Measurements from ENCODE around the gene SDK1. TPM values are rescaled to one million over a fixed set of nuclear protein-coding genes. Genes with fewer than 3 reads are reported as not detected.

The SDK1 gene
- total RNA-seq, 1 donor from 2014 or later, result 0.34 TPM

GRCh38 chr7:4115941-4116610 is 815.0 kb downstream of the SDK1 start:
- DNase-seq, result no peak

- no peak for DNase-seq
Measured at GRCh38 chr7:4119848-4120247, 818.8 kb downstream of the SDK1 start.

- DNase-seq, result no peak
Measured at GRCh38 chr7:4123346-4123745, 822.3 kb downstream of the SDK1 start.

GRCh38 chr7:4123823-4124222 is 822.8 kb downstream of the SDK1 start:
- DNase-seq, result peak; percentile 32

GRCh38 chr7:4124556-4125477 is 823.8 kb downstream of the SDK1 start:
- no peak for DNase-seq

GRCh38 chr7:4127909-4128560 is 827.0 kb downstream of the SDK1 start:
- DNase-seq, result no peak

GRCh38 chr7:4129481-4130122 is 828.5 kb downstream of the SDK1 start:
- DNase-seq, result peak; percentile 54

- DNase-seq, result no peak
Measured at GRCh38 chr7:4131063-4131462, 830.0 kb downstream of the SDK1 start.

- DNase-seq, result no peak
Measured at GRCh38 chr7:4132221-4132620, 831.2 kb downstream of the SDK1 start.

- no peak for DNase-seq
Measured at GRCh38 chr7:4133491-4134044, 832.5 kb downstream of the SDK1 start.

- DNase-seq, result no peak
Measured at GRCh38 chr7:4134204-4134603, 833.2 kb downstream of the SDK1 start.

GRCh38 chr7:4134631-4135030 is 833.6 kb downstream of the SDK1 start:
- DNase-seq, result no peak

- DNase-seq, result no peak
Measured at GRCh38 chr7:4135301-4135700, 834.2 kb downstream of the SDK1 start.

- no peak for DNase-seq
Measured at GRCh38 chr7:4136036-4136435, 835.0 kb downstream of the SDK1 start.

- DNase-seq, result peak; percentile 20
Measured at GRCh38 chr7:4136501-4137110, 835.6 kb downstream of the SDK1 start.

GRCh38 chr7:4137552-4137951 is 836.5 kb downstream of the SDK1 start:
- DNase-seq, result no peak

- DNase-seq, result no peak
Measured at GRCh38 chr7:4138866-4139265, 837.8 kb downstream of the SDK1 start.

GRCh38 chr7:4139656-4140625 is 838.9 kb downstream of the SDK1 start:
- no peak for DNase-seq

GRCh38 chr7:4140933-4141332 is 839.9 kb downstream of the SDK1 start:
- no peak for DNase-seq

- no peak for DNase-seq
Measured at GRCh38 chr7:4143006-4143405, 842.0 kb downstream of the SDK1 start.

All from dermis blood vessel endothelial cell (primary cell).